NB4 (cell line): Measurements from ENCODE around the gene AQP2.

Experiments used
- CTCF ChIP-seq: IDR thresholded peaks from one replicate; pipeline ENCODE4 v1.5.1; 2012; ENCODE audit warnings: low read depth, low read length
- MYC ChIP-seq: IDR thresholded peaks from 2 replicates; pipeline ENCODE4 v1.6.1; 2011; ENCODE audit warnings: low read depth, low read length
- POLR2A ChIP-seq: IDR thresholded peaks from 2 replicates; pipeline ENCODE4 v1.6.1; 2011; ENCODE audit warnings: mild to moderate bottlenecking; ENCODE audit not compliant: insufficient read length; ENCODE audit errors: extremely low read depth

GRCh38 chr12:49937639-49938300, 12.8 kb upstream of the AQP2 start:
- TF ChIP-seq CTCF (no peak), POLR2A (no peak), MYC (no peak)
